MM.1S (cell line): ENCODE measurements around the gene ZBTB7C.

Source experiments
- CTCF ChIP-seq: fragments of 300-600 bp; sonication (generic); IDR thresholded peaks from 2 replicates; pipeline ENCODE4 v1.5.1; 2016; ENCODE audit warnings: antibody characterized with exemption, low read length, mixed read lengths
- EZH2 ChIP-seq: fragments of 300-600 bp; sonication (generic); optimal IDR thresholded peaks from 2 replicates; pipeline ENCODE3; 2017; ENCODE audit warnings: low read depth, mild to moderate bottlenecking, antibody characterized with exemption, low read length, mixed read lengths
- EZH2phosphoT487 ChIP-seq: fragments of 300-600 bp; sonication (generic); IDR thresholded peaks from 2 replicates; pipeline ENCODE4 v1.6.1; 2018; ENCODE audit warnings: antibody characterized with exemption, low read length

DNA sequence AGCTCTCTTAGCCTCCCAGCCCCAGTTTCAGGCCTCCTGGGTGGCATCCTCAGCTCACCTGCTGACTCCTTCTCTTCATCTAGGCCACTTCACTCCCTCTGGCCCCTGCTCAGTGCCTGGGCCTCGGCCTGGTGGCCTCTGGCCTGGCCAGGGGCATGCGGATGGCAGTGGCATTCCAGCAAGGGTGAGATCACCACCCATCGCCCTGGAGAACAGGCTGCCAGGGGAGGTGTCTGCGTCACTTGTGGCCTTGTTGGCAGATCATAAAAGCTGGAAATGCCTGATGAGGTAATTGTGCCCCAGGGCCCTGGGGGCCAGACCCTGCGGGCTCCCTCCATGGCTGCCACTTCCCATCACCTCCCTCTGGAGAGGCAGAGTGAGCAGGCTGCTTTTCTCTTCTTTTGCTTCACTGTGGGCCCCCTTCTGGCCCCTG, 406.2 kb downstream of the ZBTB7C start:
- TF ChIP-seq CTCF (no peak), EZH2 (no peak), EZH2phosphoT487 (no peak)
